ENCODE measurements around the gene PIAS4.
"Not testable (repeated sequence)": the region's sequence is repeated elsewhere in the genome, so short reads cannot be mapped to it uniquely, and the experiment has no call there.

Gene PIAS4, protein sequence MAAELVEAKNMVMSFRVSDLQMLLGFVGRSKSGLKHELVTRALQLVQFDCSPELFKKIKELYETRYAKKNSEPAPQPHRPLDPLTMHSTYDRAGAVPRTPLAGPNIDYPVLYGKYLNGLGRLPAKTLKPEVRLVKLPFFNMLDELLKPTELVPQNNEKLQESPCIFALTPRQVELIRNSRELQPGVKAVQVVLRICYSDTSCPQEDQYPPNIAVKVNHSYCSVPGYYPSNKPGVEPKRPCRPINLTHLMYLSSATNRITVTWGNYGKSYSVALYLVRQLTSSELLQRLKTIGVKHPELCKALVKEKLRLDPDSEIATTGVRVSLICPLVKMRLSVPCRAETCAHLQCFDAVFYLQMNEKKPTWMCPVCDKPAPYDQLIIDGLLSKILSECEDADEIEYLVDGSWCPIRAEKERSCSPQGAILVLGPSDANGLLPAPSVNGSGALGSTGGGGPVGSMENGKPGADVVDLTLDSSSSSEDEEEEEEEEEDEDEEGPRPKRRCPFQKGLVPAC

GRCh38 chr19:4007021-4007835 lies at the start of gene PIAS4:
Gene PIAS4, plus strand, starts transcription at chr19:4007736. Its CDS starts 25 bp downstream, at chr19:4007761.
- DNase-seq (ENCODE audit: low read depth in 3 of 3, low spot score in 1 of 3): peak; percentile 88 to 95 (median 91)

DNA sequence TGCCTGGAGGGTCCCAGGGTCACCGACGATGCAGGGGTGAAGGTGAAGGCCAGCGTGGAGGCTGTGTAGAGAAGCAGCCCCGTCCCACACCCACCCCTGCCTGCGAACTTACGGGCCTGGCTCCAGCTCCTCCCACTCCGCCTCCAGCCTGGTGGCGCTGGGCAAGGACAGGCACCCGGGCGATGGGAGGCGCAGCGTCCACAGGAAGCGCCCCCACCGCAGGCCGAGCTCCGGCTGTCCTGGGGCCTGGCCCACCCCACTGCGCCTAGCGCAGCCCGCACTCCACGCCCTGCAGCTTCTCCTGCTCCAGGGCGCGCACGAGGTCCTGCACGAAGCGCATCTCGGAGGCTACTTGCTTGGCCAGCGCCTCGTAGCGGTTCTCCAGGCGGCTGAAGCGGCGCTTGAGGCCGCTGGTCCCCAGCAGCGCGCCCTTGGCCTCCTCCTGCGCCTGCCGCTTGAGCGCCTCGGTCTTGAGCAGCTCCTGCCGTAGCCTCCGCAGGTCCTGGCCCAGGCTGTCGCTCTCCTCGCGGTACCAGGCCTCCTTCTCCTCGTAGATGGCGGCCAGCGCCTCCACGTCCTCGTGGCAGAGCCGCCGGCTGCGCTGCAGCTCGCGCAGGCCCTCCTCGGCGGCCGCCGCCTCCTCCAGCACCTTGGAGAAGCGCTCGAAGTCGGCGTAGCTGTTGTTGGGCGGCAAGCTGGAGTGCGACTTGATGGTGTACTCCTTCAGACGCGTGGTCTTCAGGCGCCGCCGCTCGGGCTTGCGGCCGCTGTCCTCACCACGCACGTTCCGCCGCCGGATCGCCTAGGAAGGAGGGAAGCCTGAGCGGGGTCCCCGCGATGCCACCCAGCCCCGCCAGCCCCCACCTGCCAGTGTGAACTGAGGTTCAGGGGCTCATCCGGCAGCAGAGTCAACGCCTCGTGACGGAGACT lies 48.4 kb upstream of the PIAS4 start:
- DNase-seq (ENCODE audit: low read depth in 3 of 3, low spot score in 1 of 3): no peak

GRCh38 chr19:3959766-3960131 lies 47.8 kb upstream of the PIAS4 start:
- no peak for DNase-seq (ENCODE audit: low read depth in 3 of 3, low spot score in 1 of 3)

- DNase-seq (ENCODE audit: low read depth in 3 of 3, low spot score in 1 of 3): no peak
Observed at GRCh38 chr19:3961007-3961406, 46.5 kb upstream of the PIAS4 start.

GRCh38 chr19:3963458-3964255 lies 43.9 kb upstream of the PIAS4 start:
- DNase-seq (ENCODE audit: low read depth in 3 of 3, low spot score in 1 of 3): no peak

DNA sequence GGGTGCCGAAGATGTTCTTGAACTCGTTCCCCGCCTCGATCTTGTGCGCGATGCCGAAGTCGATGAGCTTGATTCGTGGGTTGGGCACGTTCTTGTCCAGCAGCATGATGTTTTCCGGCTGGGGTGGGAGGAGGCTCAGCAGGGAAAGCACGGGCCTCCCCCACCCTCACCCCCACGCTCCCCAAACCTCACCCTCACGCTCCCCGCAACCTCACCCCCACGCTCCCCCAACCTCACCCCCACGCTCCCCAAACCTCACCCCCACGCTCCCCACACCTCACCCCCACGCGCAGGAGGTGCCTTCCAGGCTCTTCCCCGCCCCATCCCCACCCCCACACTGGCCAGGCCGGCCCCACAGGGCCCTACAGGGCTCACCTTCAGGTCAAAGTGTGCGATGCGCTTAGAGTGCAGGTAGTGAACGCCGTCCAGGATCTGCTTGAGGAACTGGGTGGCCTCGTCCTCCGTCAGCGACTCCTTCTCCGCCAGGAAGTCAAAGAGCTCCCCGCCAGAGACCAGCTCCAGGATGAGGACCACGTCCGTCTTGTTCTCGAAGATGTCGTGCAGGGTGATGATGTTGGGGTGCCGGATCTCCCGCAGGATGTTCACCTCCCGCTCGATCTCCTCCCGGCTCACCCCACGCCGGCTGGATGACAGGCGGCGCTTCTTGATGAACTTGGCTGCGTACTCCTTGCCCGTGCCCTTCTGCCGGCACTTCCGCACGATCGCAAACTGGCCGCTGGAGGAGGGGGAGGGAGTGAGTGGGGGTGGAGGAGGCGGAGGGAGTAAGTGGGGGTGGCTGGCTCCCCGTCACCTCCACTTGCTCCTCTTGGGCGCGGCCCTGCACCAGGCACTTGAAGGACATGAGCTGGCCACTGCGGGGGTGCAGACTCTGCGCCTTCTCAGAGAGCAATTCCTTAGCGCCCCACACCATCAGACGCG lies 43.0 kb upstream of the PIAS4 start:
- no peak for DNase-seq (ENCODE audit: low read depth in 3 of 3, low spot score in 1 of 3)

DNA sequence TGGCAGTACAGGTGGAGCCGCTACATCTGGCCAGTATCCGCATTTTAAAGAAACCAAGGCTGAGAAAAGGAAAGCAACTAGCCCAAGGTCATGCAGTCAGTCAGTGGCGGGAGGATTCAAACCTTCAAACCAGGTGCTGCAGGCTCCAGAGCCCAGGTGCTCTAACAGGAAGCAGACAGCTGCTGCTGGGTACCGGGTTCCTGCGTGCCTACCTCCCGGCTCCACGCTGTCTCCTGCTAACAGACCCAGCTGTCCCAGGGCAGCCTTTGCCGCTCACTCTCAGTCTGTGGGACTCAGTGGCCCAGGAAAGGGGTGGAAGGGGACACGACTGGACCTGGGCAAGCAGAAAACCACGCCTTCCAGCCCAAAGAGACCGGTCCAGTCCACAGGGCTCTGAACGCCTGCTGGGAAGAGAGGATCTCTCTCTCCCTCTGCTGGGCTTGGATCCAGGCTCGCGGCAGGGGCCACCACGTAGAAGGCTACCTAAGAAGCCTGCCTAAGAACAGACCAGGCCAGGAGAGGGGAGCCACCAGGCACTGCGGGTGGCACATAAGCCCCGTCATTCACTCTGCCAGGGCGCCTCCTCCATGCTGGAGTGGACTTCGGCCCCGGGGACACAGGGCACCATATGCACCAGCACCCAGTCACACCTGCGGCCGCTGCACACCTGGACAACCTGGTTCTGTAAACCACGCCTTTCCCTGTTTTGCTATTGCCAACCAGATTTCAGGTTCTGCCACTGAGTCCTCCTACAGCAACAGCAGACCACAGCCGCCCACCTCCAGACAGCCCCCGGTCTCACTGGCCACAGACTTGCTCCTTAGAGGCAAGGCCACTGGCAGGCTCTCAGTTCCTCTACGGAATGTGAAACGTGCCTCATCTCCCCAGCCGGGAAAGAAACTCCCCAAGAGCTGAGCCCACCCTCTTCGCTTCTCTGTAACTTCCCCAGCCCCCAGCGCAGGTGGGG lies 41.2 kb upstream of the PIAS4 start:
- DNase-seq (ENCODE audit: low read depth in 3 of 3, low spot score in 1 of 3): no peak

DNA sequence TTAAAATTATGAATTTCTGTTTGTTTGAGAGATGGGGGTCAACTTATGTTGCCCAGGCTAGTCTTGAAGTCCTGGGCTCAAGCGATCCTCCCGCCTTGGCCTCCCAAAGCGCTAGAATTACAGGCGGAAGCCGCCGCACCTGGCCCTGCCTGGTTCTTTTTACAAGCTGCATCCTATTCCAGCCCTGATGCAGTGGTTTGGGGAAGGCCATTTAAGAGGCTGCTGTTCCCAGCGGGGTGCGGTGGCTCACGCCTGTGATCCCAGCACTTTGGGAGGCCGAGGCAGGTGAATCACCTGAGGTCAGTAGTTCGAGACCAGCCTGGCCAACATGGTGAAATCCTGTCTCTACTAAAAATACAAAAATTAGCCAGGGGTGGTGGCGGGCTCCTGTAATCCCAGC lies 39.6 kb upstream of the PIAS4 start:
- DNase-seq (ENCODE audit: low read depth in 3 of 3, low spot score in 1 of 3): not testable (repeated sequence)

GRCh38 chr19:3968556-3969434 lies 38.7 kb upstream of the PIAS4 start:
- no peak for DNase-seq (ENCODE audit: low read depth in 3 of 3, low spot score in 1 of 3)

- no peak for DNase-seq (ENCODE audit: low read depth in 3 of 3, low spot score in 1 of 3)
Observed at GRCh38 chr19:3969435-3970312, 37.9 kb upstream of the PIAS4 start.

GRCh38 chr19:3970313-3970807 lies 37.2 kb upstream of the PIAS4 start:
- DNase-seq (ENCODE audit: low read depth in 3 of 3, low spot score in 1 of 3): no peak

- DNase-seq (ENCODE audit: low read depth in 3 of 3, low spot score in 1 of 3): peak; percentile 72 to 86 (median 81)
Observed at GRCh38 chr19:3970808-3971598, 36.5 kb upstream of the PIAS4 start, which contains the start of gene DAPK3. Gene DAPK3, minus strand, starts transcription at chr19:3971099. Its CDS starts 1,364 bp downstream, at chr19:3969735.

DNA sequence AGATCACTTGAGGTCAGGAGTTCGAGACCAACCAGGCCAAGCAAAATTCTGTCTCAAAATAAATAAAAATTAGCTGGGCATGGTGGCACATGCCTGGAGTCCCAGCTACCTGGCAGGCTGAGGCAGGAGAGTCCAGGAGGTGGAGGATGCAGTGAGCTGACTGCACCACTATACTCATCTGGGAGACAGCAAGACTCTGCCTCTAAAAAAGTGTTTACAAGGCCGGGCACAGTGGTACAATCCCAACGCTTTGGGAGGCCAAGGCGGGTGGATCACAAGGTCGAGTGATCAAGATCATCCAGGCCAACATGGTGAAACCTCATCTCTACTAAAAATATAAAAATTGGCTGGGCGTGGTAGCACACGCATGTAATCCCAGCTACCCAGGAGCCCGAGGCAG lies 32.4 kb upstream of the PIAS4 start:
- DNase-seq (ENCODE audit: low read depth in 3 of 3, low spot score in 1 of 3): no peak

- DNase-seq (ENCODE audit: low read depth in 3 of 3, low spot score in 1 of 3): no peak
Observed at GRCh38 chr19:3975637-3976087, 31.9 kb upstream of the PIAS4 start.
